Measurements from ENCODE around the gene MRPS24. TPM values are rescaled to one million over a fixed set of nuclear protein-coding genes. Genes with fewer than 3 reads are reported as not detected.

The MRPS24 gene
- total RNA-seq, 4 donors from 2014 or later, result 22.8 to 110 (median 73.4) TPM

DNA sequence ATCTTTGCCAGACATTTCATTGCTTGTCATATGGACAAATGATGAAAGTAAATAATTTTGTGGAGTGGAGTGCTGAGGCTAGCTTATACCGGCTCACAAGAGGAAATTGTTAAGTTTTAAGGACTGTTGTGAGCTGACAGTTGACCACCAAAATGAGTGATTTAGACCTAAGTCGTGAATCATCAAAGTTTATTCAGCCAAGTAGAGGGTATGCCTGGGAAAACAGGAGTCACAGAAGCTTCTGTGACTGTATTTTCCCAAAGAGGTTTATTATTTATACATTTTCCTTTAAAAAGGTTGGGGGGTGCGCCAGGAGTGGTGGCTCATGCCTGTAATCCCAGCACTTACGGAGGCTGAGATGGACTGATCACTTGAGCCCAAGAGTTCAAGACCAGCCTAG is 21.8 kb downstream of the MRPS24 start:
- Histone ChIP-seq H3K36me3 (no peaks in the 10 kb centered on the region), H3K4me3 (no peak overlapping the region), H3K27me3 (no peaks in the 10 kb centered on the region), H3K27ac (no peak overlapping the region), H3K4me1 (no peaks in the 10 kb centered on the region), H3K9me3 (no peaks in the 10 kb centered on the region)
- in situ Hi-C loops (cut with MboI; ENCODE audit: low pct_ligation_motif_present in 1 of 4, low pct_unique_long_range_greater_than_20kb in 1 of 4, low sequenced_read_pairs in 3 of 4) (loop anchor here in 3 of 4 donors (25.0 kb wide), 5 partner anchors 110 to 910 kb away; partner anchors contain the start of genes STK17A (in 2 of the 3), COA1 (in 1 of the 3), MRPL32 (in 1 of the 3) and PSMA2 (in 1 of the 3)), intact Hi-C loops (cut with DNase I; ENCODE audit: low total_unique reads) (no loop called here)
- TF ChIP-seq POLR2AphosphoS5 (IDR thresholded peaks at IDR 0.05) (no peak), EP300 (IDR thresholded peaks at IDR 0.05; ENCODE audit: low read depth) (no peak), POLR2A (IDR thresholded peaks at IDR 0.05) (no peak)
- TF ChIP-seq, protein P1, sequence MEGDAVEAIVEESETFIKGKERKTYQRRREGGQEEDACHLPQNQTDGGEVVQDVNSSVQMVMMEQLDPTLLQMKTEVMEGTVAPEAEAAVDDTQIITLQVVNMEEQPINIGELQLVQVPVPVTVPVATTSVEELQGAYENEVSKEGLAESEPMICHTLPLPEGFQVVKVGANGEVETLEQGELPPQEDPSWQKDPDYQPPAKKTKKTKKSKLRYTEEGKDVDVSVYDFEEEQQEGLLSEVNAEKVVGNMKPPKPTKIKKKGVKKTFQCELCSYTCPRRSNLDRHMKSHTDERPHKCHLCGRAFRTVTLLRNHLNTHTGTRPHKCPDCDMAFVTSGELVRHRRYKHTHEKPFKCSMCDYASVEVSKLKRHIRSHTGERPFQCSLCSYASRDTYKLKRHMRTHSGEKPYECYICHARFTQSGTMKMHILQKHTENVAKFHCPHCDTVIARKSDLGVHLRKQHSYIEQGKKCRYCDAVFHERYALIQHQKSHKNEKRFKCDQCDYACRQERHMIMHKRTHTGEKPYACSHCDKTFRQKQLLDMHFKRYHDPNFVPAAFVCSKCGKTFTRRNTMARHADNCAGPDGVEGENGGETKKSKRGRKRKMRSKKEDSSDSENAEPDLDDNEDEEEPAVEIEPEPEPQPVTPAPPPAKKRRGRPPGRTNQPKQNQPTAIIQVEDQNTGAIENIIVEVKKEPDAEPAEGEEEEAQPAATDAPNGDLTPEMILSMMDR (IDR thresholded peaks at IDR 0.05), result no peak
- 59 to 100% methylated on average over 1 to 3 of the region's 4 CpGs for WGBS, 2 donors (ENCODE audit: low coverage in 1 of 2)
- DNase-seq, result no peak

DNA sequence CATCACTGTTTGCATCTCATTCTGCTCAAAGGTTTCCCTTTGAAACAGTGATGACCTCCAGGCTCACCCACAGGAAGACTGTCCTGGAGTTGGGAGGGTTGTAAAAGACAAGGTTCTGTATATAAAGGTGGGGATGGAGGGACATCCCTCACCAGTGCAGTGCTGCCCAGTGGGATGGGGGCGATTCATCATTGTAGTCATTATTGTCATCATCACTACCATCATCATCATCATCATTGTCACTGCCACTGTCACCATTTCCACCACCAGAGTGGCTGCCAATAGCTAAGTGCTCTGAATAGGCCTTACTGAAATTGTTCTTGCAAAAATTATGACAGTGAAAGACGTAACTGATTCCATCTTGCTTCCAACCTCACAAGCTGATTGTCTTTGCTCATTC is 24.7 kb downstream of the MRPS24 start:
- Histone ChIP-seq H3K4me3 (no peak overlapping the region), H3K27me3 (peaks cover 2% of the 10 kb centered on the region), H3K27ac (no peak overlapping the region), H3K36me3 (no peaks in the 10 kb centered on the region), H3K4me1 (no peaks in the 10 kb centered on the region), H3K9me3 (no peaks in the 10 kb centered on the region)
- in situ Hi-C loops (cut with MboI; ENCODE audit: low pct_ligation_motif_present in 1 of 4, low pct_unique_long_range_greater_than_20kb in 1 of 4, low sequenced_read_pairs in 3 of 4), result loop anchor here in 3 of 4 donors (25.0 kb wide), 5 partner anchors 107 to 907 kb away; partner anchors contain the start of genes STK17A (in 2 of the 3), COA1 (in 1 of the 3), MRPL32 (in 1 of the 3) and PSMA2 (in 1 of the 3)
- 60 to 85% methylated on average over 1 to 2 of the region's 2 CpGs for WGBS, 2 donors (ENCODE audit: low coverage in 1 of 2)
- no peak for DNase-seq
- intact Hi-C loops (cut with DNase I; ENCODE audit: low total_unique reads), result no loop called here
- TF ChIP-seq EP300 (IDR thresholded peaks at IDR 0.05; ENCODE audit: low read depth), result no peak
- no peak for TF ChIP-seq POLR2AphosphoS5 (IDR thresholded peaks at IDR 0.05)
- no peak for TF ChIP-seq POLR2A (IDR thresholded peaks at IDR 0.05)
- TF ChIP-seq, protein P1 (IDR thresholded peaks at IDR 0.05), result no peak

DNA sequence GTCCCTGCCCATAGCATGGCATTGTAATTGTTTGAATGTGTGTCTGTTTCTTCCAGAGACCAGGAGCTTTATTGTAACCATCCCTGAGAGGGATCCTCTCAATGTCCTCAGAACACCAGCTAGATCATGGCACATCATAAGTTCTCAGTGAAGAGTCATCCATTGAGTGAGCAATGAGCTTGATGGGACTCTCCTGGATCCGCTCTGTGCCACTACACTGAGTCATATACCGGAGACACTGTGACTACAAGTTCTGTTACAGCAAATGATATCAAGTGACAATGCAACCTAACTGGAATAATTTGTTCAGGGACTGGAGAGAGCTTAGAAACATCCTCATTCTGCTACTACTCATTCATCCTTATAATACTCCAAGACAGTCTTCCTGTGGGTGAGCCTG is 25.1 kb downstream of the MRPS24 start:
- intact Hi-C loops (cut with DNase I; ENCODE audit: low total_unique reads), result no loop called here
- H3K9me3 ChIP-seq, result no peaks in the 10 kb centered on the region
- DNase-seq, result no peak
- WGBS, 2 donors (ENCODE audit: low coverage in 1 of 2), result 91% methylated on average over 2 of the region's 2 CpGs; no CpG with 5 or more reads in 1 of the 2 donors
- H3K36me3 ChIP-seq, result no peaks in the 10 kb centered on the region
- in situ Hi-C loops (cut with MboI; ENCODE audit: low pct_ligation_motif_present in 1 of 4, low pct_unique_long_range_greater_than_20kb in 1 of 4, low sequenced_read_pairs in 3 of 4), result loop anchor here in 3 of 4 donors (25.0 kb wide), 5 partner anchors 107 to 907 kb away; partner anchors contain the start of genes STK17A (in 2 of the 3), COA1 (in 1 of the 3), MRPL32 (in 1 of the 3) and PSMA2 (in 1 of the 3)
- H3K4me1 ChIP-seq, result peaks cover 0 to under 1% (median 0%) of the 10 kb centered on the region in 4 donors
- no peak overlapping the region for H3K4me3 ChIP-seq
- H3K27me3 ChIP-seq, result peaks cover 2% of the 10 kb centered on the region
- H3K27ac ChIP-seq, result no peak overlapping the region
- TF ChIP-seq POLR2AphosphoS5 (IDR thresholded peaks at IDR 0.05) (no peak), EP300 (IDR thresholded peaks at IDR 0.05; ENCODE audit: low read depth) (no peak), POLR2A (IDR thresholded peaks at IDR 0.05) (no peak)
- TF ChIP-seq, protein P1 (IDR thresholded peaks at IDR 0.05), result no peak

GRCh38 chr7:43843296-43843695 is 26.0 kb downstream of the MRPS24 start:
- Histone ChIP-seq H3K4me1 (peaks cover 0 to 8% (median 2%) of the 10 kb centered on the region in 4 donors), H3K9me3 (no peaks in the 10 kb centered on the region), H3K4me3 (no peak overlapping the region), H3K27me3 (peaks cover 2% of the 10 kb centered on the region), H3K36me3 (no peaks in the 10 kb centered on the region), H3K27ac (no peak overlapping the region)
- no peak for DNase-seq
- intact Hi-C loops (cut with DNase I; ENCODE audit: low total_unique reads), result no loop called here
- TF ChIP-seq POLR2A (IDR thresholded peaks at IDR 0.05) (no peak), POLR2AphosphoS5 (IDR thresholded peaks at IDR 0.05) (no peak), EP300 (IDR thresholded peaks at IDR 0.05; ENCODE audit: low read depth) (no peak)
- TF ChIP-seq, protein P1 (IDR thresholded peaks at IDR 0.05), result no peak
- in situ Hi-C loops (cut with MboI; ENCODE audit: low pct_ligation_motif_present in 1 of 4, low pct_unique_long_range_greater_than_20kb in 1 of 4, low sequenced_read_pairs in 3 of 4), result loop anchor here in 3 of 4 donors (25.0 kb wide), 5 partner anchors 106 to 906 kb away; partner anchors contain the start of genes STK17A (in 2 of the 3), COA1 (in 1 of the 3), MRPL32 (in 1 of the 3) and PSMA2 (in 1 of the 3)
- 92% methylated on average over 4 of the region's 4 CpGs; no CpG with 5 or more reads in 1 of the 2 donors for WGBS, 2 donors (ENCODE audit: low coverage in 1 of 2)

Data from transverse colon (tissue), 4 donors.